ENCODE results near the gene CDH3.

DNA sequence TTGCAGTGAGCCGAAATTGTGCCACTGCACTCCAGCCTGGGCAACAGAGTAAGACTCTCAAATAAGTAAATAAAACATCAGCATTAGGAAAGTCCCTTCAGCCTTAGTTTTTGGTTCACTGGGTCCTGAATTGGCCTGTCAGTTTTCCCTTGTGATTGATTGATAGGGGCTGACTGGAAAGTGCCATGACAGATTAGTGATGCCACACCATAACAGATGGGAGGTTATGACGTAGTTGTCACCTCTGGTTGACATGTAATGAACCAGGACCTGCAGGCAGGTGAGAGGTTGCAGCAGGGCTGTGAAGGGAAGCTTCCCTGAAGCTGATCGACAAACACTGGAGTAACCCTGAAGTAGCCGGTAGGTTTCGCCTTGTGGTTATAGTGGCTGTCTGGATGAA lies 41.8 kb downstream of the CDH3 start:
- TF ChIP-seq POLR2A (IDR thresholded peaks at IDR 0.05; ENCODE audit: low read length), result no peak
- no peak for TF ChIP-seq GATA1 (IDR thresholded peaks at IDR 0.05; ENCODE audit: low read depth, low read length)
